AG09309 (cell line): ENCODE data around the gene NDST3.
A peak's percentile ranks its signal among the peaks of the same experiment; 100 is the strongest.
"Not testable (repeated sequence)": the region's sequence is repeated elsewhere in the genome, so short reads cannot be mapped to it uniquely, and the experiment has no call there.

Experiments
- DNase-seq: peaks from one replicate; pipeline ENCODE4 v3.0.0-alpha.2; 2010; ENCODE audit warnings: low read depth
- H3K4me3 ChIP-seq: 2 replicates; pipeline ENCODE4 v1.5.1; 2011; ENCODE audit warnings: mild to moderate bottlenecking, low read depth, low read length, moderate library complexity; ENCODE audit not compliant: control insufficient read depth
- TF ChIP-seq, protein P1 (sequence below): IDR thresholded peaks from 2 replicates; pipeline ENCODE4 v1.5.1; 2011; ENCODE audit warnings: mild to moderate bottlenecking, low read depth, low read length, inconsistent platforms; ENCODE audit not compliant: insufficient read depth, control insufficient read depth; ENCODE audit errors: missing control alignments

Gene NDST3

DNA sequence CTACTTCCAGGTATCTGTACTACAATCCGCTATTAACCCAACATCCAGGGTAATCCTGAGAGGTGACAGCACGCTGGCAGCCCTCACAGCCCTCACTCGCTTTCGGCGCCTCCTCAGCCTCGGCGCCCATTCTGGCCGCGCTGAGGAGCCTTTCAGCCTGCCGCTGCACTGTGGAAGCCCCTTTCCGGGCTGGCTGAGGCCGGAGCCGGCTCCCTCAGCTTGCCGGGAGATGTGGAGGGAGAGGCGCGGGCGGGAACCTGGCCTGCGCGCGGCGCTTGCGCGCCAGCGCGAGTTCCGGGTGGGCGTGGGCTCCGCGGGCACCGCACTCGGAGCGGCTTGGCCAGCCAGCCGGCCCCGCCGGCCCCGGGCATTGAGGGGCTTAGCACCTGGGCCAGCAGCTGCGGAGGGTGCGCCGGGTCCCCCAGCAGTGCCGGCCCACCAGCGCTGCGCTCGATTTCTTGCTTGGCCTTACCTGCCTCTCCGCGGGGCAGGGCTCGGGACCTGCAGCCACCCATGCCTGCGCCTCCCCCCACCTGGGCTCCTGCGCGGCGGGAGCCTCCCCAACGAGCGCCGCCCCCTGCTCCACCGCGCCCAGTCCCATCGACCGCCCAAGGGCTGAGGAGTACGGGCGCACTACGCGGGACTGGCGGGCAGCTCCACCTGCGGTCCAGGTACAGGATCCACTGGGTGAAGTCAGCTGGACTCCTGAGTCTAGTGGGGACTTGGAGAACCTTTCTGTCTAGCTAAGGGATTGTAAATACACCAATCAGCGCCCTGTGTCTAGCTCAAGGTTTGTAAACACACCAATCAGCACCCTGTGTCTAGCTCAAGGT, 231.2 kb downstream of the NDST3 start:
- H3K4me3 ChIP-seq = peak overlapping the region; percentile 34
- no peak for DNase-seq
- TF ChIP-seq, protein P1, sequence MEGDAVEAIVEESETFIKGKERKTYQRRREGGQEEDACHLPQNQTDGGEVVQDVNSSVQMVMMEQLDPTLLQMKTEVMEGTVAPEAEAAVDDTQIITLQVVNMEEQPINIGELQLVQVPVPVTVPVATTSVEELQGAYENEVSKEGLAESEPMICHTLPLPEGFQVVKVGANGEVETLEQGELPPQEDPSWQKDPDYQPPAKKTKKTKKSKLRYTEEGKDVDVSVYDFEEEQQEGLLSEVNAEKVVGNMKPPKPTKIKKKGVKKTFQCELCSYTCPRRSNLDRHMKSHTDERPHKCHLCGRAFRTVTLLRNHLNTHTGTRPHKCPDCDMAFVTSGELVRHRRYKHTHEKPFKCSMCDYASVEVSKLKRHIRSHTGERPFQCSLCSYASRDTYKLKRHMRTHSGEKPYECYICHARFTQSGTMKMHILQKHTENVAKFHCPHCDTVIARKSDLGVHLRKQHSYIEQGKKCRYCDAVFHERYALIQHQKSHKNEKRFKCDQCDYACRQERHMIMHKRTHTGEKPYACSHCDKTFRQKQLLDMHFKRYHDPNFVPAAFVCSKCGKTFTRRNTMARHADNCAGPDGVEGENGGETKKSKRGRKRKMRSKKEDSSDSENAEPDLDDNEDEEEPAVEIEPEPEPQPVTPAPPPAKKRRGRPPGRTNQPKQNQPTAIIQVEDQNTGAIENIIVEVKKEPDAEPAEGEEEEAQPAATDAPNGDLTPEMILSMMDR = no peak

DNA sequence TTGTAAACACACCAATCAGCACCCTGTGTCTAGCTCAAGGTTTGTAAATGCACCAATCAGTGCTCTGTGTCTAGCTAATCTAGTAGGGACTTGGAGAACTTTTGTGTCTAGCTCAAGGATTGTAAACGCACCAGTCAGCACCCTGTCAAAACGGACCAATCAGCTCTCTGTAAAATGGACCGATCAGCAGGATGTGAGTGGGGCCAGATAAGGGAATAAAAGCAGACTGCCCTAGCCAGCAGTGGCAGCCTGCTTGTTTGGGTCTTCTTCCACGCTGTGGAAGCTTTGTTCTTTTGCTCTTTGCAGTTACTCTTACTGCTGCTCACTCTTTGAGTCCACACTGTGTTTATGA, 231.8 kb downstream of the NDST3 start:
- not testable (repeated sequence) for DNase-seq, H3K4me3 ChIP-seq

DNA sequence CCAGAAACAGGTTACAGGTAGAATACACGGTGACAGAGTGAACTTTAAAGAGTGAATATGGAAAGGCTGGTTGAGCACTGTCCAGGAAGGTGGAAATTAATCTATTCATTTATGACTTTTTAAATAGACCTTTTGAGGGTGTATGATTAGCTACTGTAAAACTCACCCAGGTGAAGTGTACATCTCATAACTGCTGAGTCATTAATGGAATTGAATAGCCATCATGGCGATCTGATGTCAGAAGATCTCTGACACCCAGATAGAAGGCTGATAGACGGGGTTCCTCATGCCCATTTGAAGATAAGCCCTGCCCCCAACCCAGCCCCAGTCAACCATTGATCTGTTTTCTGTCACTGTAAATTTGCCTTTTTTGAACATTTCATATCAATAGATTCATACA, 234.5 kb downstream of the NDST3 start:
- no peak for DNase-seq
- no peak overlapping the region for H3K4me3 ChIP-seq
- TF ChIP-seq, protein P1 = no peak

DNA sequence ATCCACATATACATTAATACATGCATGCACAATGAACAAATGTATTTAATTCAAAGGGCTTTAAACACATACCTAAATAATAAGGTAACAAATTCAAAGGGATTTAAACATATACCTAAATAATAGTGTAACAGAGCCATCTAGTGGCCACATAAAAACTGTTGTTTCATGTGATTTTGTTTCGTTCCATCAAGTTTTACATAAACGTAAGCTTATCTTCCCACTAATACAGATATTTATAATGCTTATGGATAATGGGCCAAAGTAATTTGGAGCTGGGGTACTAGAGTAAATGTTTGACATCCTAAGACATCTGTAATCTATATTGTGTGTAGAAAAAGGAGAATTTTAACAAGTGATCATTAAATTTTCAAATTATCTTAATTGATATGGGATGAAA, 236.2 kb downstream of the NDST3 start:
- H3K4me3 ChIP-seq = no peak overlapping the region
- TF ChIP-seq, protein P1 = peak; percentile 33
- DNase-seq = no peak

DNA sequence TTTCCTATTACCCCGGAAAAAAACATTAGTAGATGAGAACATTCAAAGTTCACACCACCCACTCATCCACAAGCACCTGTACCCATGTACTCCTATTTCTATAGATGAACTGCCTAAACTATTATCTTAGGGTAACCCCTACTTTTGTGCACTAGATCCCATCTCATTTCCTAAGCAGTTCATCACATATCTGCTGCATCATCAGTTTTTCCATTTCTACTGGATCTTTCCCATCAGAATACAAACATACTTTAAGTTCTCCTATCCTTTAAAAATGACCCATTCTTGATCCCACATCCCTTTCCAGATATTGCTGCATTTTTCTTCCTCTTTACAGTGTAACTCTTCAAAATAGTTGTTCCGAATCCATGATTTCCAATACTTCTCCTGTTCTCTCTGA, 237.5 kb downstream of the NDST3 start:
- DNase-seq = no peak
- no peak overlapping the region for H3K4me3 ChIP-seq
- TF ChIP-seq, protein P1 = no peak

DNA sequence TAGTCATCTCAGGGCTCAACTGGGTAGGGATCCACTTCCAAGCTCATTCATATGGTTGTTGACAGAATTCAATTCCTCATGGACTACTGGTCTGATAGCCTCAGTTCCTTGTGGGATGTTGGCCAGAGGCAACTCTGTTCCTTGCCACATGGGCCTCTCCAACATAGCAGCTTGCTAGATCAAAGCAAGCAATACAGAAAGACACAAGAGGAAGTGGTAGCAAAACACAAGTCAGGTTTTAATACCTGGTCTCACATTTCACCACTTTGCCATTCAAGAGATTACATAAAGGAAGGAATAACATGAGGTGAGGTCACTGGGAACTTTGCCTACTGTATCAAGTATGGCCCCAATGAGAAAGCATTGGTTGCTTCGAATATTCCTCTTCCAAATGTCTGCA, 239.4 kb downstream of the NDST3 start:
- TF ChIP-seq, protein P1 = no peak
- H3K4me3 ChIP-seq = no peak overlapping the region
- no peak for DNase-seq

DNA sequence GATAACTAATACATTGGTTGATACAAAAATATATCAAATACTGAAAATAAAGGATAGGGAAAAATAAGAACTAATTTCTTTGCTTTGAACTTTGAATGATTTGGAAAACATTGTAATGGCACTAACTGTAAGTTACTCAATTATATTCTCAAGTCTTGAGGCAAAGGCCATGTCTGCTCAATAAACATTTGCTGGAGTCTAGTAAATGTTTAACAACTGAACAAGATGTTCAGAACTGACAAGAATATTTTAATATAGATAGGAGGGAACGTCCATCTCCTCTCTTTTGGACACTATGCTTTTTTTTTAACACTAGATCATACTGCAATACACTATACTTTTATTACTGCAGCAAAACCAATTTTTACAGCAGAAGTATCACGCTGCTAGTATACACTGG, 242.3 kb downstream of the NDST3 start:
- TF ChIP-seq, protein P1 = no peak
- H3K4me3 ChIP-seq = no peak overlapping the region
- no peak for DNase-seq
